Fibroblast of skin of right biceps (primary cell): ENCODE data around the gene LRP3.

Experiments used
- DNase-seq: peaks from one replicate; pipeline ENCODE4 v3.0.0-alpha.2; 2013

LRP3 gene

GRCh38 chr19:33240181-33240771 lies 46.1 kb downstream of the LRP3 start:
- no peak for DNase-seq

GRCh38 chr19:33241091-33241529 lies 47.0 kb downstream of the LRP3 start:
- no peak for DNase-seq

- no peak for DNase-seq
Observed at GRCh38 chr19:33241530-33242101, 47.5 kb downstream of the LRP3 start.

- DNase-seq: no peak
Observed at GRCh38 chr19:33242131-33242530, 48.0 kb downstream of the LRP3 start.

GRCh38 chr19:33242911-33243310 lies 48.8 kb downstream of the LRP3 start:
- no peak for DNase-seq

GRCh38 chr19:33245948-33246708 lies 52.0 kb downstream of the LRP3 start:
- no peak for DNase-seq

GRCh38 chr19:33246709-33247440 lies 52.7 kb downstream of the LRP3 start:
- no peak for DNase-seq

GRCh38 chr19:33247441-33247819 lies 53.3 kb downstream of the LRP3 start:
- DNase-seq: no peak

GRCh38 chr19:33248104-33248503 lies 54.0 kb downstream of the LRP3 start:
- DNase-seq: no peak

GRCh38 chr19:33248553-33248953 lies 54.4 kb downstream of the LRP3 start:
- DNase-seq: no peak

- no peak for DNase-seq
Observed at GRCh38 chr19:33248954-33249613, 55.0 kb downstream of the LRP3 start.

GRCh38 chr19:33249740-33250366 lies 55.7 kb downstream of the LRP3 start:
- DNase-seq: no peak

GRCh38 chr19:33250500-33250899 lies 56.4 kb downstream of the LRP3 start:
- no peak for DNase-seq

- no peak for DNase-seq
Observed at GRCh38 chr19:33251076-33251475, 56.9 kb downstream of the LRP3 start.

GRCh38 chr19:33251526-33252090 lies 57.5 kb downstream of the LRP3 start:
- no peak for DNase-seq

GRCh38 chr19:33252418-33252962 lies 58.4 kb downstream of the LRP3 start:
- DNase-seq: no peak

- DNase-seq: no peak
Observed at GRCh38 chr19:33252971-33253370, 58.8 kb downstream of the LRP3 start.

- DNase-seq: no peak
Observed at GRCh38 chr19:33254245-33254824, 60.2 kb downstream of the LRP3 start.

GRCh38 chr19:33255781-33256180 lies 61.7 kb downstream of the LRP3 start:
- DNase-seq: no peak

- DNase-seq: no peak
Observed at GRCh38 chr19:33256261-33256660, 62.1 kb downstream of the LRP3 start.

- no peak for DNase-seq
Observed at GRCh38 chr19:33257828-33258227, 63.7 kb downstream of the LRP3 start.
